ENCODE results near the gene OR52N4.
"Not testable (repeated sequence)": the region's sequence is repeated elsewhere in the genome, so short reads cannot be mapped to it uniquely, and the experiment has no call there.

The OR52N4 gene

DNA sequence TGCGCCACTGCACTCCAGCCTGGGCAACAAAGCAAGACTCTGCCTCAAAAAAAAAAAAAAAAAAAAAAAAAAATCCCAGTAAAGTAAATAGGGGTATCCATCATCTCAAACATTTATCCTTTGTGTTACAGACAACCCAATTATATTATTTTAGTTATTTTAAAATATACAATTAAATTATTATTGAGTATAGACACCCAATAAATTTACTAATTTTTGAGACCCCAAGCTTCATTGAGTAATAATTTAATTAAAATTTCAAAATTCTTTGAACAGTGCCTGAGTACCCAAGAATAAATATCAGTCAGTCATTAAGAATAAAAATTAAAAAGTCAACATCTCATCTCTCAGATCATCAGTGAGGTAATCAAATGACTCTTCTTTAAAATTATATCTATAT lies at the start of gene OR52N4:
TSS of gene OR52N4 (plus strand) at position 301 of the 400 bp plus-strand sequence. CDS start 498 bp downstream, outside the sequence.
- Histone ChIP-seq H3K36me3 (ENCODE audit: insufficient read depth, low read length) (no peaks in the 10 kb centered on the region), H3K4me3 (ENCODE audit: low read length) (no peak within 1 kb of the TSS), H3K27me3 (ENCODE audit: insufficient read depth, low read length) (no peaks in the 10 kb centered on the region), H3K9me3 (ENCODE audit: low read length) (no peaks in the 10 kb centered on the region), H3K4me1 (ENCODE audit: insufficient read depth, low read length) (no peaks in the 10 kb centered on the region), H2AFZ (ENCODE audit: low read depth, low read length) (no peak within 1 kb of the TSS)

DNA sequence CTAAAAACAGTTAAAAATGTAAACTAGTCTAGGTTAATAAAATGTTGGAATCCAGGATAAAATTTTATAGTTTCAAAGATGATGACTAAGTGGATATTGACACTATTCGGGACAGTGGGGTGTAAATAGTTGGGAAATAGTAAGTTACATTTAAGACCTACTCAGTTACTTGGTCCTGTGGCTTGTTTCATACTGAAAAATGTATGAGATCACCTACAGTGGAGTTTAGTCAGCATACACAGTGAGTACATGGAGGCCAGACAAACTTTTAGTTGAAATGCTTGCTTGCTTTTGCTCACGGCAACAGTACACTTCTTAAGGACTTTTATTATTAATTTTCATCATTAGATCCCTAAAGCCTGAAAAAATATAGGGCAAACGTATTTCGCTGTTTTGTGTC lies 48.4 kb upstream of the OR52N4 start:
- H3K9me3 ChIP-seq (ENCODE audit: low read length) = no peaks in the 10 kb centered on the region
- no peak overlapping the region for H3K4me3 ChIP-seq (ENCODE audit: low read length)
- peaks cover 20% of the 10 kb centered on the region for H3K36me3 ChIP-seq (ENCODE audit: insufficient read depth, low read length)

GRCh38 chr11:5712507-5712906 lies 41.5 kb upstream of the OR52N4 start:
- H3K4me1 ChIP-seq (ENCODE audit: insufficient read depth, low read length) = no peaks in the 10 kb centered on the region
- no peak overlapping the region for H3K4me3 ChIP-seq (ENCODE audit: low read length)
- no peak overlapping the region for H2AFZ ChIP-seq (ENCODE audit: low read depth, low read length)
- H3K9me3 ChIP-seq (ENCODE audit: low read length) = no peaks in the 10 kb centered on the region
- peaks cover 10% of the 10 kb centered on the region for H3K36me3 ChIP-seq (ENCODE audit: insufficient read depth, low read length)
- no peaks in the 10 kb centered on the region for H3K27me3 ChIP-seq (ENCODE audit: insufficient read depth, low read length)

More for the DNA sequence above, 48.4 kb upstream of the OR52N4 start:
- Histone ChIP-seq H3K27me3 (ENCODE audit: insufficient read depth, low read length) (no peaks in the 10 kb centered on the region), H3K4me1 (ENCODE audit: insufficient read depth, low read length) (no peaks in the 10 kb centered on the region), H2AFZ (ENCODE audit: low read depth, low read length) (no peak overlapping the region)

- H3K36me3 ChIP-seq (ENCODE audit: insufficient read depth, low read length) = peaks cover 4% of the 10 kb centered on the region
- no peaks in the 10 kb centered on the region for H3K9me3 ChIP-seq (ENCODE audit: low read length)
- H3K27me3 ChIP-seq (ENCODE audit: insufficient read depth, low read length) = no peaks in the 10 kb centered on the region
- no peak overlapping the region for H3K4me3 ChIP-seq (ENCODE audit: low read length)
- no peak overlapping the region for H2AFZ ChIP-seq (ENCODE audit: low read depth, low read length)
- no peaks in the 10 kb centered on the region for H3K4me1 ChIP-seq (ENCODE audit: insufficient read depth, low read length)
Observed at GRCh38 chr11:5713695-5714094, 40.3 kb upstream of the OR52N4 start.

DNA sequence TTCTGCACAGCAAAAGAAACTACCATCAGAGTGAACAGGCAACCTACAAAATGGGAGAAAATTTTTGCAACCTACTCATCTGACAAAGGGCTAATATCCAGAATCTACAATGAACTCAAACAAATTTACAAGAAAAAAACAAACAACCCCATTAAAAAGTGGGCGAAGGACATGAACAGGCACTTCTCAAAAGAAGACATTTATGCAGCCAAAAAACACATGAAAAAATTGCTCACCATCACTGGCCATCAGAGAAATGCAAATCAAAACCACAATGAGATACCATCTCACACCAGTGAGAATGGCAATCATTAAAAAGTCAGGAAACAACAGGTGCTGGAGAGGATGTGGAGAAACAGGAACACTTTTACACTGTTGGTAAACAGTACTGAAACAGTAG lies 37.5 kb upstream of the OR52N4 start:
- not testable (repeated sequence) for H3K36me3 ChIP-seq (ENCODE audit: insufficient read depth, low read length); H3K4me1 ChIP-seq (ENCODE audit: insufficient read depth, low read length); H2AFZ ChIP-seq (ENCODE audit: low read depth, low read length); H3K4me3 ChIP-seq (ENCODE audit: low read length); H3K9me3 ChIP-seq (ENCODE audit: low read length); H3K27me3 ChIP-seq (ENCODE audit: insufficient read depth, low read length)

GRCh38 chr11:5719703-5720495 lies 34.1 kb upstream of the OR52N4 start:
- Histone ChIP-seq H2AFZ (ENCODE audit: low read depth, low read length) (no peak overlapping the region), H3K27me3 (ENCODE audit: insufficient read depth, low read length) (no peaks in the 10 kb centered on the region), H3K36me3 (ENCODE audit: insufficient read depth, low read length) (no peaks in the 10 kb centered on the region), H3K9me3 (ENCODE audit: low read length) (no peaks in the 10 kb centered on the region), H3K4me3 (ENCODE audit: low read length) (no peak overlapping the region), H3K4me1 (ENCODE audit: insufficient read depth, low read length) (no peaks in the 10 kb centered on the region)

GRCh38 chr11:5722622-5723021 lies 31.4 kb upstream of the OR52N4 start:
- H3K36me3 ChIP-seq (ENCODE audit: insufficient read depth, low read length) = no peaks in the 10 kb centered on the region
- H3K27me3 ChIP-seq (ENCODE audit: insufficient read depth, low read length) = no peaks in the 10 kb centered on the region

DNA sequence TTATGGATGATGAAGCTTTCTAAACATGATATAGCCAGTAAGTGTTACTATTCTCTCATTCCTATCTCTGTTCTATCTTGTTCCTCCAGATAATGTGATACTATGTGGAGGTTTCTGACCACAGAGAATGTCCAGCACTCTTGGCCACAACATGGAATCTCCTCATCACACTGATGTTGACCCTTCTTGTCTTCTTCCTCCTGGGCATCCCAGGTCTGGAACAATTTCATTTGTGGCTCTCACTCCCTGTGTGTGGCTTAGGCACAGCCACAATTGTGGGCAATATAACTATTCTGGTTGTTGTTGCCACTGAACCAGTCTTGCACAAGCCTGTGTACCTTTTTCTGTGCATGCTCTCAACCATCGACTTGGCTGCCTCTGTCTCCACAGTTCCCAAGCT lies 27.7 kb upstream of the OR52N4 start:
- H3K4me3 ChIP-seq (ENCODE audit: low read length) = no peak overlapping the region
- H3K27me3 ChIP-seq (ENCODE audit: insufficient read depth, low read length) = no peaks in the 10 kb centered on the region
- H2AFZ ChIP-seq (ENCODE audit: low read depth, low read length) = no peak overlapping the region
- H3K9me3 ChIP-seq (ENCODE audit: low read length) = no peaks in the 10 kb centered on the region
- H3K36me3 ChIP-seq (ENCODE audit: insufficient read depth, low read length) = no peaks in the 10 kb centered on the region
- no peaks in the 10 kb centered on the region for H3K4me1 ChIP-seq (ENCODE audit: insufficient read depth, low read length)

More at GRCh38 chr11:5722622-5723021, 31.4 kb upstream of the OR52N4 start:
- no peak overlapping the region for H3K4me3 ChIP-seq (ENCODE audit: low read length)
- no peak overlapping the region for H2AFZ ChIP-seq (ENCODE audit: low read depth, low read length)
- H3K9me3 ChIP-seq (ENCODE audit: low read length) = no peaks in the 10 kb centered on the region
- H3K4me1 ChIP-seq (ENCODE audit: insufficient read depth, low read length) = no peaks in the 10 kb centered on the region

GRCh38 chr11:5727691-5728090 lies 26.4 kb upstream of the OR52N4 start:
- Histone ChIP-seq H3K27me3 (ENCODE audit: insufficient read depth, low read length) (peaks cover 6% of the 10 kb centered on the region), H2AFZ (ENCODE audit: low read depth, low read length) (no peak overlapping the region), H3K36me3 (ENCODE audit: insufficient read depth, low read length) (no peaks in the 10 kb centered on the region), H3K4me3 (ENCODE audit: low read length) (no peak overlapping the region), H3K9me3 (ENCODE audit: low read length) (no peaks in the 10 kb centered on the region), H3K4me1 (ENCODE audit: insufficient read depth, low read length) (no peaks in the 10 kb centered on the region)

GRCh38 chr11:5736396-5736795 lies 17.6 kb upstream of the OR52N4 start, which contains the start of gene OR56B1:
TSS of gene OR56B1 (plus strand) at chr11:5736448. CDS start at chr11:5736517, 69 bp downstream.
- Histone ChIP-seq H3K4me1 (ENCODE audit: insufficient read depth, low read length) (peaks cover 19% of the 10 kb centered on the region), H3K27me3 (ENCODE audit: insufficient read depth, low read length) (peaks cover 6% of the 10 kb centered on the region), H3K9me3 (ENCODE audit: low read length) (no peaks in the 10 kb centered on the region), H3K36me3 (ENCODE audit: insufficient read depth, low read length) (no peaks in the 10 kb centered on the region), H3K4me3 (ENCODE audit: low read length) (no peak within 1 kb of the TSS), H2AFZ (ENCODE audit: low read depth, low read length) (no peak within 1 kb of the TSS)

- no peaks in the 10 kb centered on the region for H3K9me3 ChIP-seq (ENCODE audit: low read length)
- H3K27me3 ChIP-seq (ENCODE audit: insufficient read depth, low read length) = peaks cover 4% of the 10 kb centered on the region
- H2AFZ ChIP-seq (ENCODE audit: low read depth, low read length) = no peak overlapping the region
- H3K36me3 ChIP-seq (ENCODE audit: insufficient read depth, low read length) = no peaks in the 10 kb centered on the region
- H3K4me1 ChIP-seq (ENCODE audit: insufficient read depth, low read length) = peaks cover 19% of the 10 kb centered on the region
- no peak overlapping the region for H3K4me3 ChIP-seq (ENCODE audit: low read length)
Observed at GRCh38 chr11:5737091-5737490, 17.0 kb upstream of the OR52N4 start.

DNA sequence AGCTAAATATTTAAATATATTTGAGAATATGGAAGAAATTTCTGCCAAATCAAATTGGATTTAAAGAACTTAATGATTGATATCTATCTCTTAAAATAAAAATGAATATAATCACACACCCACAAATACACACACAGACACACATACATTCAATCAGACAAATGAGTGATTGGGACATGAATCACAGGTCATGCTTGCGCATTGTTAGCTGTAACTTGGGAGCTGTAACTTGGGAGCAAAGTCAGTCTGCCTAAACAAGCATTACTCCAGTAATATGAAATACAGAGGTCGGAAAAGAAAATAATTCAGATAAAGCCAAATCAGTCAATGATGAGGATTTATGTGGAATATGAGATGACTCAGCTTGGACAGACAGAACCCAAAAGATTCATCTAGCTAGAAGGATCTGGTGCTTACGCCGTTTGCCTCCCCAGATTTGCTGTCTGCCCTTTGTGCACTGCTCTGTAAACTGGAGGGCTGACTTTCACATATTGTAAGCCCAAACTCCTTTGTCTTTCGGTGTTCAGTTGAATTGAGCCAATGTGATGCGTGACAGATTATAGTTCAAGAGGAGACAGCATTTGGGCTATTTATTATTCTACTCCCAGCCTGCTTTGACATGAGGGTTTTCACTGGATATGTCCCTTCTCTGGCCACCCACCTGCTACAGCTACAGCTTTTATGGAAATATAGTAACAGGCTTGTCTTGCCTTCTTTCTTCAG lies 16.2 kb upstream of the OR52N4 start:
- Histone ChIP-seq H2AFZ (ENCODE audit: low read depth, low read length) (no peak overlapping the region), H3K36me3 (ENCODE audit: insufficient read depth, low read length) (no peaks in the 10 kb centered on the region), H3K4me3 (ENCODE audit: low read length) (no peak overlapping the region), H3K27me3 (ENCODE audit: insufficient read depth, low read length) (peaks cover 3% of the 10 kb centered on the region), H3K9me3 (ENCODE audit: low read length) (no peaks in the 10 kb centered on the region), H3K4me1 (ENCODE audit: insufficient read depth, low read length) (peaks cover 19% of the 10 kb centered on the region)

GRCh38 chr11:5738431-5738830 lies 15.6 kb upstream of the OR52N4 start:
- Histone ChIP-seq H2AFZ (ENCODE audit: low read depth, low read length) (no peak overlapping the region), H3K4me1 (ENCODE audit: insufficient read depth, low read length) (peaks cover 19% of the 10 kb centered on the region), H3K27me3 (ENCODE audit: insufficient read depth, low read length) (peaks cover 3% of the 10 kb centered on the region), H3K9me3 (ENCODE audit: low read length) (no peaks in the 10 kb centered on the region), H3K4me3 (ENCODE audit: low read length) (no peak overlapping the region), H3K36me3 (ENCODE audit: insufficient read depth, low read length) (no peaks in the 10 kb centered on the region)
